PC-3 (cell line): ENCODE measurements around the gene BFSP2.

ENCODE experiments used
- CTCF ChIP-seq: fragments of 300-600 bp; sonication (generic); conservative IDR thresholded peaks from 2 replicates; pipeline ENCODE4 v1.5.1; 2017; ENCODE audit warnings: antibody characterized with exemption, low read depth, mild to moderate bottlenecking, low read length
- EZH2 ChIP-seq: fragments of 300-600 bp; sonication (generic); IDR thresholded peaks from one replicate; pipeline ENCODE4 v1.6.1; 2017; ENCODE audit warnings: antibody characterized with exemption, mild to moderate bottlenecking, low read length; ENCODE audit not compliant: unreplicated experiment
- EZH2phosphoT487 ChIP-seq: fragments of 300-600 bp; sonication (generic); IDR thresholded peaks from 2 replicates; pipeline ENCODE4 v1.6.1; 2018; ENCODE audit warnings: mild to moderate bottlenecking, antibody characterized with exemption, low read length, borderline replicate concordance

- TF ChIP-seq CTCF: no peak
- no peak for TF ChIP-seq EZH2phosphoT487
- TF ChIP-seq EZH2: no peak
Observed at GRCh38 chr3:133444423-133444774, 44.5 kb downstream of the BFSP2 start.
